GM23338 (cell line): Measurements from ENCODE around the gene ASAP2. TPM values are rescaled to one million over a fixed set of nuclear protein-coding genes. Genes with fewer than 3 reads are reported as not detected.

Experiments
- ATAC-seq: fragments of 200-7000 bp; cut with Tn5 transposase; 3 replicates; pipeline ENCODE4 v1.9.1; 2020
- DNase-seq: peaks from one replicate; pipeline ENCODE4 v3.0.0-alpha.2; 2015; ENCODE audit warnings: low spot score
- H2AFZ ChIP-seq: fragments of 200-600 bp; sonication (generic); 2 replicates; pipeline ENCODE4 v1.8.0; 2016; ENCODE audit warnings: antibody characterized with exemption, mild to moderate bottlenecking, moderate library complexity
- H3F3A ChIP-seq: fragments of 200-600 bp; sonication (generic); replicated peaks from 2 replicates; pipeline ENCODE4 v1.8.0; 2017; ENCODE audit warnings: antibody characterized with exemption, mixed run types, low read depth
- H3K27ac ChIP-seq: fragments of 200-600 bp; sonication (generic); 2 replicates; pipeline ENCODE4 v1.6.1; 2016; ENCODE audit warnings: low read depth
- H3K27me3 ChIP-seq: fragments of 200-600 bp; sonication (generic); 2 replicates; pipeline ENCODE4 v1.8.0; 2016; ENCODE audit warnings: mild to moderate bottlenecking, mixed run types, moderate library complexity; ENCODE audit not compliant: insufficient read depth
- H3K36me3 ChIP-seq: fragments of 200-600 bp; sonication (generic); 2 replicates; pipeline ENCODE4 v1.8.0; 2016; ENCODE audit warnings: mild to moderate bottlenecking; ENCODE audit not compliant: insufficient read depth
- H3K4me1 ChIP-seq: fragments of 200-600 bp; sonication (generic); 2 replicates; pipeline ENCODE4 v1.8.0; 2016; ENCODE audit warnings: mild to moderate bottlenecking, moderate library complexity; ENCODE audit not compliant: insufficient read depth
- H3K4me2 ChIP-seq: fragments of 200-600 bp; sonication (generic); 2 replicates; pipeline ENCODE4 v1.7.1; 2017; ENCODE audit warnings: mixed run types
- H3K4me3 ChIP-seq: fragments of 200-600 bp; sonication (generic); 2 replicates; pipeline ENCODE4 v1.6.1; 2016; ENCODE audit warnings: mixed run types
- H3K79me2 ChIP-seq: fragments of 200-600 bp; sonication (generic); replicated peaks from 2 replicates; pipeline ENCODE4 v1.8.0; 2017; ENCODE audit warnings: mild to moderate bottlenecking; ENCODE audit not compliant: insufficient read depth
- H3K9me2 ChIP-seq: fragments of 200-600 bp; sonication (generic); 2 replicates; pipeline ENCODE4 v1.8.0; 2017; ENCODE audit not compliant: insufficient read depth
- H4K20me1 ChIP-seq: fragments of 200-600 bp; sonication (generic); replicated peaks from 2 replicates; pipeline ENCODE4 v1.8.0; 2017; ENCODE audit warnings: mild to moderate bottlenecking; ENCODE audit not compliant: insufficient read depth
- H3K27ac Mint-ChIP-seq: 2 replicates; pipeline ENCODE4 v1.8.0; 2020; ENCODE audit warnings: inconsistent platforms, mild to moderate bottlenecking, moderate library complexity, mixed read lengths
- H3K27me3 Mint-ChIP-seq: 3 replicates; pipeline ENCODE4 v1.8.0; 2022; ENCODE audit warnings: low read depth, mild to moderate bottlenecking, moderate library complexity, mixed read lengths, inconsistent platforms; ENCODE audit not compliant: insufficient read depth, poor library complexity
- H3K36me3 Mint-ChIP-seq: 3 replicates; pipeline ENCODE4 v1.8.0; 2021; ENCODE audit warnings: low read depth, mild to moderate bottlenecking, inconsistent platforms, moderate library complexity, mixed read lengths
- H3K4me1 Mint-ChIP-seq: 3 replicates; pipeline ENCODE4 v1.8.0; 2020; ENCODE audit warnings: mild to moderate bottlenecking, inconsistent platforms, mixed read lengths
- H3K4me3 Mint-ChIP-seq: 3 replicates; pipeline ENCODE4 v1.8.0; 2021; ENCODE audit warnings: moderate library complexity, mild to moderate bottlenecking, inconsistent platforms, mixed read lengths
- H3K9me3 Mint-ChIP-seq: 3 replicates; pipeline ENCODE4 v1.8.0; 2020; ENCODE audit warnings: moderate library complexity, mild to moderate bottlenecking, inconsistent platforms, mixed read lengths
- CREB1 ChIP-seq: fragments of 250-450 bp; sonication (Bioruptor Pico); IDR thresholded peaks from 2 replicates; pipeline ENCODE4 v1.5.0; 2020; ENCODE audit warnings: low read depth, mild to moderate bottlenecking, moderate library complexity
- EZH2 ChIP-seq: fragments of 200-600 bp; sonication (generic); IDR thresholded peaks from one replicate; pipeline ENCODE4 v1.8.0; 2017; ENCODE audit warnings: antibody characterized with exemption, mild to moderate bottlenecking, low read depth; ENCODE audit not compliant: unreplicated experiment
- EZH2phosphoT487 ChIP-seq: fragments of 200-600 bp; sonication (generic); IDR thresholded peaks from one replicate; pipeline ENCODE4 v1.8.1; 2018; ENCODE audit warnings: antibody characterized with exemption; ENCODE audit not compliant: unreplicated experiment
- JUNB ChIP-seq: IDR thresholded peaks from one replicate; pipeline ENCODE4 v1.6.1; 2016; ENCODE audit warnings: antibody characterized with exemption; ENCODE audit not compliant: unreplicated experiment
- NANOG ChIP-seq: IDR thresholded peaks from 2 replicates; pipeline ENCODE4 v1.6.1; 2016; ENCODE audit warnings: antibody characterized with exemption, borderline replicate concordance
- POLR2AphosphoS5 ChIP-seq: IDR thresholded peaks from 2 replicates; pipeline ENCODE4 v1.6.1; 2016; ENCODE audit warnings: antibody characterized with exemption, low read depth
- STAT1 ChIP-seq: IDR thresholded peaks from one replicate; pipeline ENCODE4 v1.6.1; 2016; ENCODE audit warnings: antibody characterized with exemption; ENCODE audit not compliant: unreplicated experiment
- ZNF114 ChIP-seq: fragments of 250-450 bp; sonication (Bioruptor Pico); IDR thresholded peaks from 2 replicates; pipeline ENCODE4 v1.5.0; 2020; ENCODE audit warnings: mild to moderate bottlenecking, moderate library complexity
- ZNF331 ChIP-seq: fragments of 250-450 bp; sonication (Bioruptor Pico); IDR thresholded peaks from 2 replicates; pipeline ENCODE4 v1.5.0; 2020; ENCODE audit warnings: low read depth, mild to moderate bottlenecking, moderate library complexity
- polyA plus RNA-seq: library from polyadenylated mRNA; unstranded; fragments of >200 nt; fragmentation: Nextera tagmentation; extraction: Ambion mirVana; gene quantifications from 2 replicates; pipeline ENCODE4 v1.2.1, GENCODE V29; 2016
- total RNA-seq: library from RNA; depleted of rRNA; stranded (reverse); fragments of >200 nt; shearing (Covaris generic); gene quantifications from 2 replicates; pipeline ENCODE4 v1.2.3, GENCODE V29; 2014
- TF ChIP-seq, protein P1 (sequence below): IDR thresholded peaks from 2 replicates; pipeline ENCODE4 v1.6.1; 2016; ENCODE audit warnings: antibody characterized with exemption
- TF ChIP-seq, protein P2 (sequence below): IDR thresholded peaks from one replicate; pipeline ENCODE4 v1.6.1; 2018; ENCODE audit warnings: antibody characterized with exemption; ENCODE audit not compliant: unreplicated experiment
- TF ChIP-seq, protein P3 (sequence below), 2 experiments: fragments of 200-600 bp in 1 of 2; sonication (generic) in 1 of 2; conservative IDR thresholded peaks; 2 replicates each; pipeline versions ENCODE4 v1.5.1 to v1.6.1; 2016 to 2017; ENCODE audit warnings: antibody characterized with exemption in 2 of 2, low read depth in 2 of 2, mild to moderate bottlenecking in 2 of 2, moderate library complexity in 1 of 2
- TF ChIP-seq, protein P4 (sequence below): fragments of 250-450 bp; sonication (Bioruptor Pico); IDR thresholded peaks from 2 replicates; pipeline ENCODE4 v1.5.0; 2020; ENCODE audit warnings: mild to moderate bottlenecking, moderate library complexity

The ASAP2 gene
- total and polyA plus RNA-seq, 2 experiments from 2014 or later, result 2.6 to 15.6 TPM

DNA sequence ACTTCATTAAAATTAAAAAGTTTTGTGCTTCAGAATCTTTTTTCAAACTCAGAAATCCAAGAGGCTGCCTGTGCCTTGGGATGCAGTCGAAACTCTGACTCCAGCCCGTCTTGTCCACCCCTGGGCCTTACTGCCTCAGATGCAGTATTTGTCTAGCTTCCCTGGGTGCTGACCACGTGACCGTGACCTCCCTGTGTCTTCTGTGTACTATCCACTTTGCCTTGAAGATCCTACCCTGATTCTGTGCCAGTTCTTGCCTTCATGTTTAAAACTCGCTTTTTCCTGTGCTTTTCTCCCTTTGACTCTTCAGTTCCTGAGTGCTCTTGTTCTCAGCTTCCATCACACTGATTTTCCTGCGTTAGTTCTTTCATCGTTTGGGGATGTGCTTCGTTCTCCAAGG is 136.0 kb downstream of the ASAP2 start:
- no peak overlapping the region for H3K27ac Mint-ChIP-seq

More for the DNA sequence above, 136.0 kb downstream of the ASAP2 start:
- Histone ChIP-seq H3K79me2 (no peaks in the 10 kb centered on the region), H3K4me3 (no peak overlapping the region), H3K36me3 (no peaks in the 10 kb centered on the region), H3K27ac (no peak overlapping the region), H2AFZ (no peak overlapping the region), H3K9me2 (no peaks in the 10 kb centered on the region), H4K20me1 (no peaks in the 10 kb centered on the region), H3F3A (no peaks in the 10 kb centered on the region), H3K27me3 (no peaks in the 10 kb centered on the region), H3K4me2 (no peak overlapping the region), H3K4me1 (no peaks in the 10 kb centered on the region)
- no peak for ATAC-seq
- peaks cover 8% of the 10 kb centered on the region; the same call in 2 of the 3 replicates for H3K4me1 Mint-ChIP-seq
- H3K4me3 Mint-ChIP-seq, result no peak overlapping the region
- no peaks in the 10 kb centered on the region for H3K9me3 Mint-ChIP-seq
- no peaks in the 10 kb centered on the region for H3K27me3 Mint-ChIP-seq
- peaks cover 14% of the 10 kb centered on the region; the same call in 2 of the 3 replicates for H3K36me3 Mint-ChIP-seq
- DNase-seq, result no peak
- TF ChIP-seq, protein P1, sequence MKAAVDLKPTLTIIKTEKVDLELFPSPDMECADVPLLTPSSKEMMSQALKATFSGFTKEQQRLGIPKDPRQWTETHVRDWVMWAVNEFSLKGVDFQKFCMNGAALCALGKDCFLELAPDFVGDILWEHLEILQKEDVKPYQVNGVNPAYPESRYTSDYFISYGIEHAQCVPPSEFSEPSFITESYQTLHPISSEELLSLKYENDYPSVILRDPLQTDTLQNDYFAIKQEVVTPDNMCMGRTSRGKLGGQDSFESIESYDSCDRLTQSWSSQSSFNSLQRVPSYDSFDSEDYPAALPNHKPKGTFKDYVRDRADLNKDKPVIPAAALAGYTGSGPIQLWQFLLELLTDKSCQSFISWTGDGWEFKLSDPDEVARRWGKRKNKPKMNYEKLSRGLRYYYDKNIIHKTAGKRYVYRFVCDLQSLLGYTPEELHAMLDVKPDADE, result no peak
- TF ChIP-seq ZNF114 (CRISPR knock-in tag) (no peak), POLR2AphosphoS5 (no peak), JUNB (no peak), EZH2 (no peak), CREB1 (CRISPR knock-in tag) (no peak), EZH2phosphoT487 (no peak), ZNF331 (CRISPR knock-in tag) (no peak), NANOG (no peak), STAT1 (no peak)
- TF ChIP-seq, protein P2, sequence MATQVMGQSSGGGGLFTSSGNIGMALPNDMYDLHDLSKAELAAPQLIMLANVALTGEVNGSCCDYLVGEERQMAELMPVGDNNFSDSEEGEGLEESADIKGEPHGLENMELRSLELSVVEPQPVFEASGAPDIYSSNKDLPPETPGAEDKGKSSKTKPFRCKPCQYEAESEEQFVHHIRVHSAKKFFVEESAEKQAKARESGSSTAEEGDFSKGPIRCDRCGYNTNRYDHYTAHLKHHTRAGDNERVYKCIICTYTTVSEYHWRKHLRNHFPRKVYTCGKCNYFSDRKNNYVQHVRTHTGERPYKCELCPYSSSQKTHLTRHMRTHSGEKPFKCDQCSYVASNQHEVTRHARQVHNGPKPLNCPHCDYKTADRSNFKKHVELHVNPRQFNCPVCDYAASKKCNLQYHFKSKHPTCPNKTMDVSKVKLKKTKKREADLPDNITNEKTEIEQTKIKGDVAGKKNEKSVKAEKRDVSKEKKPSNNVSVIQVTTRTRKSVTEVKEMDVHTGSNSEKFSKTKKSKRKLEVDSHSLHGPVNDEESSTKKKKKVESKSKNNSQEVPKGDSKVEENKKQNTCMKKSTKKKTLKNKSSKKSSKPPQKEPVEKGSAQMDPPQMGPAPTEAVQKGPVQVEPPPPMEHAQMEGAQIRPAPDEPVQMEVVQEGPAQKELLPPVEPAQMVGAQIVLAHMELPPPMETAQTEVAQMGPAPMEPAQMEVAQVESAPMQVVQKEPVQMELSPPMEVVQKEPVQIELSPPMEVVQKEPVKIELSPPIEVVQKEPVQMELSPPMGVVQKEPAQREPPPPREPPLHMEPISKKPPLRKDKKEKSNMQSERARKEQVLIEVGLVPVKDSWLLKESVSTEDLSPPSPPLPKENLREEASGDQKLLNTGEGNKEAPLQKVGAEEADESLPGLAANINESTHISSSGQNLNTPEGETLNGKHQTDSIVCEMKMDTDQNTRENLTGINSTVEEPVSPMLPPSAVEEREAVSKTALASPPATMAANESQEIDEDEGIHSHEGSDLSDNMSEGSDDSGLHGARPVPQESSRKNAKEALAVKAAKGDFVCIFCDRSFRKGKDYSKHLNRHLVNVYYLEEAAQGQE, result no peak
- TF ChIP-seq, protein P3, sequence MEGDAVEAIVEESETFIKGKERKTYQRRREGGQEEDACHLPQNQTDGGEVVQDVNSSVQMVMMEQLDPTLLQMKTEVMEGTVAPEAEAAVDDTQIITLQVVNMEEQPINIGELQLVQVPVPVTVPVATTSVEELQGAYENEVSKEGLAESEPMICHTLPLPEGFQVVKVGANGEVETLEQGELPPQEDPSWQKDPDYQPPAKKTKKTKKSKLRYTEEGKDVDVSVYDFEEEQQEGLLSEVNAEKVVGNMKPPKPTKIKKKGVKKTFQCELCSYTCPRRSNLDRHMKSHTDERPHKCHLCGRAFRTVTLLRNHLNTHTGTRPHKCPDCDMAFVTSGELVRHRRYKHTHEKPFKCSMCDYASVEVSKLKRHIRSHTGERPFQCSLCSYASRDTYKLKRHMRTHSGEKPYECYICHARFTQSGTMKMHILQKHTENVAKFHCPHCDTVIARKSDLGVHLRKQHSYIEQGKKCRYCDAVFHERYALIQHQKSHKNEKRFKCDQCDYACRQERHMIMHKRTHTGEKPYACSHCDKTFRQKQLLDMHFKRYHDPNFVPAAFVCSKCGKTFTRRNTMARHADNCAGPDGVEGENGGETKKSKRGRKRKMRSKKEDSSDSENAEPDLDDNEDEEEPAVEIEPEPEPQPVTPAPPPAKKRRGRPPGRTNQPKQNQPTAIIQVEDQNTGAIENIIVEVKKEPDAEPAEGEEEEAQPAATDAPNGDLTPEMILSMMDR (conservative IDR thresholded peaks at IDR 0.05; ENCODE audit: low read depth in 2 of 2), result no peak
- TF ChIP-seq, protein P4, sequence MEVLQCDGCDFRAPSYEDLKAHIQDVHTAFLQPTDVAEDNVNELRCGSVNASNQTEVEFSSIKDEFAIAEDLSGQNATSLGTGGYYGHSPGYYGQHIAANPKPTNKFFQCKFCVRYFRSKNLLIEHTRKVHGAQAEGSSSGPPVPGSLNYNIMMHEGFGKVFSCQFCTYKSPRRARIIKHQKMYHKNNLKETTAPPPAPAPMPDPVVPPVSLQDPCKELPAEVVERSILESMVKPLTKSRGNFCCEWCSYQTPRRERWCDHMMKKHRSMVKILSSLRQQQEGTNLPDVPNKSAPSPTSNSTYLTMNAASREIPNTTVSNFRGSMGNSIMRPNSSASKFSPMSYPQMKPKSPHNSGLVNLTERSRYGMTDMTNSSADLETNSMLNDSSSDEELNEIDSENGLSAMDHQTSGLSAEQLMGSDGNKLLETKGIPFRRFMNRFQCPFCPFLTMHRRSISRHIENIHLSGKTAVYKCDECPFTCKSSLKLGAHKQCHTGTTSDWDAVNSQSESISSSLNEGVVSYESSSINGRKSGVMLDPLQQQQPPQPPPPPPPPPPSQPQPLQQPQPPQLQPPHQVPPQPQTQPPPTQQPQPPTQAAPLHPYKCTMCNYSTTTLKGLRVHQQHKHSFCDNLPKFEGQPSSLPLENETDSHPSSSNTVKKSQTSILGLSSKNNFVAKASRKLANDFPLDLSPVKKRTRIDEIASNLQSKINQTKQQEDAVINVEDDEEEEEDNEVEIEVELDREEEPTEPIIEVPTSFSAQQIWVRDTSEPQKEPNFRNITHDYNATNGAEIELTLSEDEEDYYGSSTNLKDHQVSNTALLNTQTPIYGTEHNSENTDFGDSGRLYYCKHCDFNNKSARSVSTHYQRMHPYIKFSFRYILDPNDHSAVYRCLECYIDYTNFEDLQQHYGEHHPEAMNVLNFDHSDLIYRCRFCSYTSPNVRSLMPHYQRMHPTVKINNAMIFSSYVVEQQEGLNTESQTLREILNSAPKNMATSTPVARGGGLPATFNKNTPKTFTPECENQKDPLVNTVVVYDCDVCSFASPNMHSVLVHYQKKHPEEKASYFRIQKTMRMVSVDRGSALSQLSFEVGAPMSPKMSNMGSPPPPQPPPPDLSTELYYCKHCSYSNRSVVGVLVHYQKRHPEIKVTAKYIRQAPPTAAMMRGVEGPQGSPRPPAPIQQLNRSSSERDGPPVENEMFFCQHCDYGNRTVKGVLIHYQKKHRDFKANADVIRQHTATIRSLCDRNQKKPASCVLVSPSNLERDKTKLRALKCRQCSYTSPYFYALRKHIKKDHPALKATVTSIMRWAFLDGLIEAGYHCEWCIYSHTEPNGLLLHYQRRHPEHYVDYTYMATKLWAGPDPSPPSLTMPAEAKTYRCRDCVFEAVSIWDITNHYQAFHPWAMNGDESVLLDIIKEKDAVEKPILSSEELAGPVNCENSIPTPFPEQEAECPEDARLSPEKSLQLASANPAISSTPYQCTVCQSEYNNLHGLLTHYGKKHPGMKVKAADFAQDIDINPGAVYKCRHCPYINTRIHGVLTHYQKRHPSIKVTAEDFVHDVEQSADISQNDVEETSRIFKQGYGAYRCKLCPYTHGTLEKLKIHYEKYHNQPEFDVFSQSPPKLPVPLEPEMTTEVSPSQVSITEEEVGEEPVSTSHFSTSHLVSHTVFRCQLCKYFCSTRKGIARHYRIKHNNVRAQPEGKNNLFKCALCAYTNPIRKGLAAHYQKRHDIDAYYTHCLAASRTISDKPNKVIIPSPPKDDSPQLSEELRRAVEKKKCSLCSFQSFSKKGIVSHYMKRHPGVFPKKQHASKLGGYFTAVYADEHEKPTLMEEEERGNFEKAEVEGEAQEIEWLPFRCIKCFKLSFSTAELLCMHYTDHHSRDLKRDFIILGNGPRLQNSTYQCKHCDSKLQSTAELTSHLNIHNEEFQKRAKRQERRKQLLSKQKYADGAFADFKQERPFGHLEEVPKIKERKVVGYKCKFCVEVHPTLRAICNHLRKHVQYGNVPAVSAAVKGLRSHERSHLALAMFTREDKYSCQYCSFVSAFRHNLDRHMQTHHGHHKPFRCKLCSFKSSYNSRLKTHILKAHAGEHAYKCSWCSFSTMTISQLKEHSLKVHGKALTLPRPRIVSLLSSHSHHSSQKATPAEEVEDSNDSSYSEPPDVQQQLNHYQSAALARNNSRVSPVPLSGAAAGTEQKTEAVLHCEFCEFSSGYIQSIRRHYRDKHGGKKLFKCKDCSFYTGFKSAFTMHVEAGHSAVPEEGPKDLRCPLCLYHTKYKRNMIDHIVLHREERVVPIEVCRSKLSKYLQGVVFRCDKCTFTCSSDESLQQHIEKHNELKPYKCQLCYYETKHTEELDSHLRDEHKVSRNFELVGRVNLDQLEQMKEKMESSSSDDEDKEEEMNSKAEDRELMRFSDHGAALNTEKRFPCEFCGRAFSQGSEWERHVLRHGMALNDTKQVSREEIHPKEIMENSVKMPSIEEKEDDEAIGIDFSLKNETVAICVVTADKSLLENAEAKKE (CRISPR knock-in tag), result no peak
